Sigmoid colon (tissue), 7 donors: Measurements from ENCODE around the gene EXOC6. TPM values are rescaled to one million over a fixed set of nuclear protein-coding genes. Genes with fewer than 3 reads are reported as not detected.

Experiments used
- DNase-seq: peaks from one replicate; pipeline ENCODE4 v3.0.0-alpha.2; 2019
- H3K27ac ChIP-seq, 4 donors: fragments of 200-600 bp; sonication (generic); one replicate each; pipeline ENCODE4 v1.5.1; 2016 to 2019; ENCODE audit warnings: mild to moderate bottlenecking in 1 of 4
- H3K27me3 ChIP-seq, 3 donors: fragments of 200-600 bp; sonication (generic); one replicate each; pipeline ENCODE4 v1.5.1; 2019; ENCODE audit warnings: mild to moderate bottlenecking in 1 of 3
- H3K36me3 ChIP-seq, 4 donors: fragments of 200-600 bp; sonication (generic); one replicate each; pipeline ENCODE4 v1.5.1; 2016 to 2019
- H3K4me1 ChIP-seq, 4 donors: fragments of 200-600 bp; sonication (generic); one replicate each; pipeline ENCODE4 v1.5.1; 2017 to 2019
- H3K4me3 ChIP-seq, 4 donors: fragments of 200-600 bp; sonication (generic); one replicate each; pipeline ENCODE4 v1.5.1; 2017 to 2019; ENCODE audit warnings: mild to moderate bottlenecking in 2 of 4, moderate library complexity in 1 of 4
- H3K9me3 ChIP-seq, 4 donors: fragments of 200-600 bp in 3 of 4; sonication (generic) in 3 of 4; one replicate each; pipeline versions ENCODE4 v1.5.1 to v1.6.1; 2013 to 2019
- EP300 ChIP-seq, 4 donors: sonication (generic); formaldehyde crosslinking; IDR thresholded peaks; one replicate each; pipeline ENCODE4 v1.6.1; 2017; ENCODE audit warnings: antibody characterized with exemption in 4 of 4
- POLR2A ChIP-seq, 2 donors: fragments of 450-650 bp; IDR thresholded peaks; one replicate each; pipeline ENCODE4 v1.6.1; 2016; ENCODE audit warnings: antibody characterized with exemption in 2 of 2, mild to moderate bottlenecking in 2 of 2, moderate library complexity in 2 of 2
- POLR2AphosphoS5 ChIP-seq, 4 donors: sonication (generic); formaldehyde crosslinking; IDR thresholded peaks; one replicate each; pipeline ENCODE4 v1.6.1; 2017; ENCODE audit warnings: antibody characterized with exemption in 4 of 4
- WGBS, 2 donors: extraction: QIAGEN DNeasy Blood & Tissue Kit; methylation state at CpG; one replicate each; pipeline ENCODE4 v1.1.7; 2013; 5-methylcytosine and 5-hydroxymethylcytosine counted together
- intact Hi-C: fragments of 100-400 bp; cut with DNase I; formaldehyde crosslinking; loops from one replicate; pipeline ENCODE4 v1.15.1; 2023
- polyA plus RNA-seq, 3 donors: library from polyadenylated mRNA; stranded (reverse); fragments of 200-250 nt; gene quantifications; one replicate each; pipeline ENCODE4 v1.2.3, GENCODE V29; 2013
- total RNA-seq, 4 donors: library from RNA; depleted of rRNA; stranded (reverse); fragments of >200 nt; gene quantifications; one replicate each; pipeline ENCODE4 v1.1.0, GENCODE V29; 2016
- TF ChIP-seq, protein P1 (sequence below), 4 experiments: fragments of 450-650 bp in 3 of 4; fragments of 200-600 bp in 1 of 4; IDR thresholded peaks; one replicate each; pipeline ENCODE4 v1.5.1; 2016 to 2019; ENCODE audit warnings: antibody characterized with exemption in 4 of 4, mild to moderate bottlenecking in 3 of 4, moderate library complexity in 2 of 4
- donor health status: healthy with polysubstance abuse.
- donor health status: Bipolar disorder and iron deficiency.
- donor health status: healthy.

EXOC6 gene
- total and polyA plus RNA-seq, 7 donors, result 6.6 to 20.2 (median 16.6) TPM

DNA sequence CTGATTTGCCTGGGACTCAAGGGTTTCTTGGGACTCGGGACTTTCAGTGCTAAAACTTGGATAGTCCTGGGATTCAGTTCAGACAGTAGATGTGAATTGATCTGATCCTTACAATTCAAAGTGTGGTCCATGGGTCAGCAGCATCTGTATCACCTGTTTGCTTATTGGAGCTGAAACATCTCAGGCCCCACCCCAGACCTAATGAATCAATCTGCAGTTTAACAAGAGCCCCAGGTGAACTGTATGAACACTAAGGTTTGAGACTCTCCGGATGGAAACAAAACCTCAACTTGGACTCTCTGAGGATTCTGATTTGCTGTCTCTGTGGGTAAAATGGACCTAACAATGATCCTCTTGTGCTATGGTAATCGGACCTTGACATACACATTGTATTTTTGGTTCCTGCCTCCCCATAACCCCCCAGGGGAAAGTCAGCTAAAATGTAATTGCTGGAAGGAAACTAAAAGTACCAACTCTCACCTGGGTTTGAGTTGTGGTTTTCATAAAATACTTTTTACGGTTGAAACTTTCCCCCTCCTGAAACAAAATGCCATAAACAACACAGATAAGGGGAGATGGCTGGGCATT lies 237.0 kb downstream of the EXOC6 start:
- Histone ChIP-seq H3K27ac (no peak overlapping the region), H3K36me3 (no peaks in the 10 kb centered on the region), H3K27me3 (no peaks in the 10 kb centered on the region), H3K4me3 (no peak overlapping the region), H3K9me3 (no peaks in the 10 kb centered on the region), H3K4me1 (no peaks in the 10 kb centered on the region)
- WGBS, 2 donors, result 74 to 75% methylated on average over 4 of the region's 4 CpGs
- TF ChIP-seq EP300 (IDR thresholded peaks at IDR 0.05) (no peak), POLR2AphosphoS5 (IDR thresholded peaks at IDR 0.05) (no peak), POLR2A (IDR thresholded peaks at IDR 0.05) (no peak)
- TF ChIP-seq, protein P1, sequence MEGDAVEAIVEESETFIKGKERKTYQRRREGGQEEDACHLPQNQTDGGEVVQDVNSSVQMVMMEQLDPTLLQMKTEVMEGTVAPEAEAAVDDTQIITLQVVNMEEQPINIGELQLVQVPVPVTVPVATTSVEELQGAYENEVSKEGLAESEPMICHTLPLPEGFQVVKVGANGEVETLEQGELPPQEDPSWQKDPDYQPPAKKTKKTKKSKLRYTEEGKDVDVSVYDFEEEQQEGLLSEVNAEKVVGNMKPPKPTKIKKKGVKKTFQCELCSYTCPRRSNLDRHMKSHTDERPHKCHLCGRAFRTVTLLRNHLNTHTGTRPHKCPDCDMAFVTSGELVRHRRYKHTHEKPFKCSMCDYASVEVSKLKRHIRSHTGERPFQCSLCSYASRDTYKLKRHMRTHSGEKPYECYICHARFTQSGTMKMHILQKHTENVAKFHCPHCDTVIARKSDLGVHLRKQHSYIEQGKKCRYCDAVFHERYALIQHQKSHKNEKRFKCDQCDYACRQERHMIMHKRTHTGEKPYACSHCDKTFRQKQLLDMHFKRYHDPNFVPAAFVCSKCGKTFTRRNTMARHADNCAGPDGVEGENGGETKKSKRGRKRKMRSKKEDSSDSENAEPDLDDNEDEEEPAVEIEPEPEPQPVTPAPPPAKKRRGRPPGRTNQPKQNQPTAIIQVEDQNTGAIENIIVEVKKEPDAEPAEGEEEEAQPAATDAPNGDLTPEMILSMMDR (IDR thresholded peaks at IDR 0.05), result no peak
- DNase-seq, result no peak
- intact Hi-C loops, result loop anchor here (10.0 kb wide), 1 partner anchor 199 kb away; no protein-coding TSS in a partner anchor

- no peaks in the 10 kb centered on the region for H3K27me3 ChIP-seq
- no peak overlapping the region for H3K27ac ChIP-seq
- no peaks in the 10 kb centered on the region for H3K4me1 ChIP-seq
- intact Hi-C loops, result loop anchor here (10.0 kb wide), 1 partner anchor 199 kb away; no protein-coding TSS in a partner anchor
- H3K36me3 ChIP-seq, result no peaks in the 10 kb centered on the region
- WGBS, 2 donors, result 95 to 96% methylated on average over 6 of the region's 6 CpGs
- TF ChIP-seq POLR2AphosphoS5 (IDR thresholded peaks at IDR 0.05), result no peak
- no peak for TF ChIP-seq EP300 (IDR thresholded peaks at IDR 0.05)
- TF ChIP-seq, protein P1 (IDR thresholded peaks at IDR 0.05), result no peak
- TF ChIP-seq POLR2A (IDR thresholded peaks at IDR 0.05), result no peak
- H3K9me3 ChIP-seq, result no peaks in the 10 kb centered on the region
- H3K4me3 ChIP-seq, result no peak overlapping the region
- no peak for DNase-seq
Observed at GRCh38 chr10:93086289-93086688, 238.0 kb downstream of the EXOC6 start.

DNA sequence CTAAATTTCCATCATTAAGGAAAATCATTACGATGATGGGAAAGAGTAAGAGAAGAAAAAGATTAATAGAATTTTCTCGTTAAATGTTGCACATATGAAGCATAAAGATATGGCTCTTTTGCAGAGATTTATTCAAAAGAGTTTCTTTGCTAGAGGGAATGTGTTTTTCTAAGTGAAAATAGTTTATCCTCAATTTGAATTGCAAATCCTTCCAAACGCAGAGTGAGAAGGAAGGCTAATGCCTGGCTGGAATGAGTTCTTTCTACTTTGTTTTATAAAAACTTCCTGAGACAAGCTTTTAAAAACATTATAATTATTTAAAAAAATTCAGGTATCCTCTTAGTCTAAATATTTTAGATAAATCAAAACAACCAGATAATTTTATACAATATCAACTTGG lies 239.5 kb downstream of the EXOC6 start:
- 87 to 90% methylated on average over 3 of the region's 3 CpGs for WGBS, 2 donors
- Histone ChIP-seq H3K4me1 (no peaks in the 10 kb centered on the region), H3K27me3 (no peaks in the 10 kb centered on the region), H3K4me3 (no peak overlapping the region), H3K27ac (no peak overlapping the region), H3K9me3 (no peaks in the 10 kb centered on the region), H3K36me3 (no peaks in the 10 kb centered on the region)
- no peak for DNase-seq
- TF ChIP-seq EP300 (IDR thresholded peaks at IDR 0.05) (no peak), POLR2A (IDR thresholded peaks at IDR 0.05) (no peak), POLR2AphosphoS5 (IDR thresholded peaks at IDR 0.05) (no peak)
- TF ChIP-seq, protein P1 (IDR thresholded peaks at IDR 0.05), result no peak
- intact Hi-C loops, result loop anchor here (10.0 kb wide), 1 partner anchor 197 kb away; no protein-coding TSS in a partner anchor

GRCh38 chr10:93088466-93088865 lies 240.1 kb downstream of the EXOC6 start:
- DNase-seq, result no peak
- no peaks in the 10 kb centered on the region for H3K4me1 ChIP-seq
- intact Hi-C loops, result loop anchor here (10.0 kb wide), 1 partner anchor 196 kb away; no protein-coding TSS in a partner anchor
- no peaks in the 10 kb centered on the region for H3K27me3 ChIP-seq
- H3K27ac ChIP-seq, result no peak overlapping the region
- H3K36me3 ChIP-seq, result no peaks in the 10 kb centered on the region
- H3K9me3 ChIP-seq, result no peaks in the 10 kb centered on the region
- TF ChIP-seq, protein P1 (IDR thresholded peaks at IDR 0.05), result no peak
- TF ChIP-seq EP300 (IDR thresholded peaks at IDR 0.05) (no peak), POLR2AphosphoS5 (IDR thresholded peaks at IDR 0.05) (no peak)
- H3K4me3 ChIP-seq, result no peak overlapping the region
- WGBS, 2 donors, result 83 to 87% methylated on average over 4 of the region's 4 CpGs

DNA sequence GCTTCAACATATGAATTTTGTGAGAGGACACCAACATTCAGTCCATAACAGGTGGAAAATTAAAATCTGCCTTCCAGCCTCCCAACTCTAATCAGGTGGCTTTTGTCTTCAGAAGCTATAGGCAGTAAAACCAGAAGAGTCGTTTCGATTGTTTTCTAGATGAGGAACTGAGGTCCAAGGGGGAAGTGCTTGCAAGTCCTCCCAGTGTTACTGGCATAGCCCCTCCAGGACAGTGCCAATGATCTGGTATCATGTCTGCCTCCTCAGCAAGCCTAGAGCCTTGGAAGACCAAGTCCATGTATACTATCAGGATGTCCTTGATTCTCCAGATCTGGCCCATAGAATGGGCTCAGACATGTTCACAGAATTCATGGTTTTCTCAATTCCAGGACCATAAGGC lies 242.3 kb downstream of the EXOC6 start:
- no peak for DNase-seq
- intact Hi-C loops, result no loop called here
- TF ChIP-seq, protein P1 (IDR thresholded peaks at IDR 0.05), result no peak
- TF ChIP-seq POLR2AphosphoS5 (IDR thresholded peaks at IDR 0.05) (no peak), POLR2A (IDR thresholded peaks at IDR 0.05) (no peak), EP300 (IDR thresholded peaks at IDR 0.05) (no peak)
- Histone ChIP-seq H3K4me3 (no peak overlapping the region), H3K9me3 (no peaks in the 10 kb centered on the region), H3K27me3 (no peaks in the 10 kb centered on the region), H3K27ac (no peak overlapping the region), H3K4me1 (no peaks in the 10 kb centered on the region), H3K36me3 (no peaks in the 10 kb centered on the region)
- 79 to 81% methylated on average over 2 of the region's 2 CpGs for WGBS, 2 donors
